ENCODE results near the gene TACO1. TPM values are rescaled to one million over a fixed set of nuclear protein-coding genes. Genes with fewer than 3 reads are reported as not detected.

Gene TACO1
- total RNA-seq, result 24.3 and 24.4 TPM in 2 replicates
- long read RNA-seq, partial matches to known transcripts, result 0 of 1 reads
- long read RNA-seq, other reads (novel, unspliced or antisense), result 0 of 1 reads

GRCh38 chr17:63600569-63601438, at the start of gene TACO1:
Gene TACO1 (plus strand): TSS chr17:63600895. CDS start chr17:63601084, 189 bp downstream.
- H3K4me3 Mint-ChIP-seq, result peak within 1 kb of the TSS; percentile 95
- peak within 1 kb of the TSS; percentile 96 for H3K27ac Mint-ChIP-seq (ENCODE audit: unreplicated experiment)
- peaks cover 20% of the 10 kb centered on the region for H3K4me1 Mint-ChIP-seq
- H3K27me3 Mint-ChIP-seq (ENCODE audit: low read depth), result no peaks in the 10 kb centered on the region
- TF ChIP-seq, protein P1, sequence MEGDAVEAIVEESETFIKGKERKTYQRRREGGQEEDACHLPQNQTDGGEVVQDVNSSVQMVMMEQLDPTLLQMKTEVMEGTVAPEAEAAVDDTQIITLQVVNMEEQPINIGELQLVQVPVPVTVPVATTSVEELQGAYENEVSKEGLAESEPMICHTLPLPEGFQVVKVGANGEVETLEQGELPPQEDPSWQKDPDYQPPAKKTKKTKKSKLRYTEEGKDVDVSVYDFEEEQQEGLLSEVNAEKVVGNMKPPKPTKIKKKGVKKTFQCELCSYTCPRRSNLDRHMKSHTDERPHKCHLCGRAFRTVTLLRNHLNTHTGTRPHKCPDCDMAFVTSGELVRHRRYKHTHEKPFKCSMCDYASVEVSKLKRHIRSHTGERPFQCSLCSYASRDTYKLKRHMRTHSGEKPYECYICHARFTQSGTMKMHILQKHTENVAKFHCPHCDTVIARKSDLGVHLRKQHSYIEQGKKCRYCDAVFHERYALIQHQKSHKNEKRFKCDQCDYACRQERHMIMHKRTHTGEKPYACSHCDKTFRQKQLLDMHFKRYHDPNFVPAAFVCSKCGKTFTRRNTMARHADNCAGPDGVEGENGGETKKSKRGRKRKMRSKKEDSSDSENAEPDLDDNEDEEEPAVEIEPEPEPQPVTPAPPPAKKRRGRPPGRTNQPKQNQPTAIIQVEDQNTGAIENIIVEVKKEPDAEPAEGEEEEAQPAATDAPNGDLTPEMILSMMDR (conservative IDR thresholded peaks at IDR 0.05), result no peak
- H3K36me3 Mint-ChIP-seq (ENCODE audit: low read depth), result peaks cover 2% of the 10 kb centered on the region
- H3K9me3 Mint-ChIP-seq, result no peaks in the 10 kb centered on the region
- peak; percentile 78 for DNase-seq (ENCODE audit: low read depth, low spot score)

GRCh38 chr17:63552211-63552610, 48.5 kb upstream of the TACO1 start:
- H3K36me3 Mint-ChIP-seq (ENCODE audit: low read depth), result no peaks in the 10 kb centered on the region
- no peak overlapping the region for H3K27ac Mint-ChIP-seq (ENCODE audit: unreplicated experiment)
- no peaks in the 10 kb centered on the region for H3K27me3 Mint-ChIP-seq (ENCODE audit: low read depth)
- H3K4me1 Mint-ChIP-seq, result peaks cover 28% of the 10 kb centered on the region
- DNase-seq (ENCODE audit: low read depth, low spot score), result no peak
- no peaks in the 10 kb centered on the region for H3K9me3 Mint-ChIP-seq
- TF ChIP-seq, protein P1 (conservative IDR thresholded peaks at IDR 0.05), result no peak
- peak overlapping the region; percentile 98 for H3K4me3 Mint-ChIP-seq

- TF ChIP-seq, protein P1 (conservative IDR thresholded peaks at IDR 0.05), result no peak
- H3K27me3 Mint-ChIP-seq (ENCODE audit: low read depth), result no peaks in the 10 kb centered on the region
- H3K36me3 Mint-ChIP-seq (ENCODE audit: low read depth), result no peaks in the 10 kb centered on the region
- no peak overlapping the region for H3K4me3 Mint-ChIP-seq
- no peak overlapping the region for H3K27ac Mint-ChIP-seq (ENCODE audit: unreplicated experiment)
- no peak for DNase-seq (ENCODE audit: low read depth, low spot score)
- H3K4me1 Mint-ChIP-seq, result peaks cover 18% of the 10 kb centered on the region
- no peaks in the 10 kb centered on the region for H3K9me3 Mint-ChIP-seq
These were observed 45.1 kb upstream of the TACO1 start for GRCh38 chr17:63555500-63556156.

- H3K9me3 Mint-ChIP-seq, result no peaks in the 10 kb centered on the region
- no peaks in the 10 kb centered on the region for H3K27me3 Mint-ChIP-seq (ENCODE audit: low read depth)
- no peak overlapping the region for H3K4me3 Mint-ChIP-seq
- H3K27ac Mint-ChIP-seq (ENCODE audit: unreplicated experiment), result no peak overlapping the region
- DNase-seq (ENCODE audit: low read depth, low spot score), result no peak
- TF ChIP-seq, protein P1 (conservative IDR thresholded peaks at IDR 0.05), result no peak
- H3K4me1 Mint-ChIP-seq, result peaks cover 6% of the 10 kb centered on the region
- no peaks in the 10 kb centered on the region for H3K36me3 Mint-ChIP-seq (ENCODE audit: low read depth)
These were observed 43.3 kb upstream of the TACO1 start for GRCh38 chr17:63557416-63557815.

DNA sequence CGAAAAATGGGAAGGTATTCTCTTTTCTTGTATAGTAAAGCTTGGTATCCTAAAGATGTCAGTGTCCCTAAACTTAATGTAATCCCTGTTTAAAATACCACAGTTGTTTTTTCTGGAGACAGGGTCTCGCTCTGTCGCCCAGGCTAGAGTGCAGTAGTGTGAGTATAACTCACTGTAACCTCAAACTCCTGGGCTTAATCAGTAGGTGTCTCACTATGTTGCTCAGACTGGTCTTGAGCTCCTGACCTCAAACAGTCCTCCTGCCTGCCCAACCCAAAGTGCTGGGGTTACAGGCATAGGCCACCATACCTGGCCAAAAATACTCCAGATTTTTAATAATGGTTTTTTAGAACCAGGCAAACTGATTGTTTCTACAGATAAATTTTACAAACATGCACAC, 42.3 kb upstream of the TACO1 start:
- Mint-ChIP-seq H3K27ac (ENCODE audit: unreplicated experiment) (no peak overlapping the region), H3K9me3 (no peaks in the 10 kb centered on the region), H3K4me1 (no peaks in the 10 kb centered on the region), H3K27me3 (ENCODE audit: low read depth) (no peaks in the 10 kb centered on the region), H3K36me3 (ENCODE audit: low read depth) (no peaks in the 10 kb centered on the region), H3K4me3 (no peak overlapping the region)
- DNase-seq (ENCODE audit: low read depth, low spot score), result no peak
- TF ChIP-seq, protein P1 (conservative IDR thresholded peaks at IDR 0.05), result no peak

Measured in neural crest cell (in vitro differentiated cells).